ENCODE measurements around the gene GPR156. TPM values are rescaled to one million over a fixed set of nuclear protein-coding genes. Genes with fewer than 3 reads are reported as not detected.

Gene GPR156
- polyA plus RNA-seq, 1 donor from 2014 or later = 0.22 TPM

DNA sequence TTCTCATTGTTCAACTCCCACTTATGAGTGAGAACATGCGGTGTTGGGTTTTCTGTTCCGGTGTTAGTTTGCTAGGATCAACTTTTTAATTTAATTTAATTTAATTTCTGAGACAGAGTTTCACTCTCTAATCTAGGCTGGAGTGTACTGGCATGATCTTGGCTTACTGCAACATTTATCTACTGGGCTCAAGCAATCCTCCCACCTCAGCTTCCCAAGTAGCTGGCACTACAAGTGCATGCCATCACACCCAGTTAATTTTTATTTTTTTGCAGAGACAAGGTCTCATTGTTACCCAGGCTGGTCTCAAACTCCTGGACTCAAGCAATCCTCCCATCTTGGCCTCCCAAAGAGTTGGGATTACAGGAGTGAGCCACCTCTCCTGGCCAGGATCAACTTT, 82.7 kb downstream of the GPR156 start (continued):
- TF ChIP-seq SMC3 (conservative IDR thresholded peaks at IDR 0.05; ENCODE audit: poor library complexity) (no peak), TAF1 (IDR thresholded peaks at IDR 0.05; ENCODE audit: low read depth) (no peak), POLR2AphosphoS5 (IDR thresholded peaks at IDR 0.05) (no peak)

- Histone ChIP-seq H3K9ac (ENCODE audit: low read length) (no peak overlapping the region), H3K4me3 (ENCODE audit: low read length) (no peak overlapping the region), H3K27me3 (ENCODE audit: insufficient read depth, low read depth, low read length) (no peaks in the 10 kb centered on the region), H3K79me2 (replicated peaks; ENCODE audit: insufficient read depth, low read length) (no peaks in the 10 kb centered on the region), H3K27ac (ENCODE audit: low read length) (no peak overlapping the region), H2AFZ (ENCODE audit: low read depth, low read length) (no peak overlapping the region), H3K4me2 (ENCODE audit: low read length) (no peak overlapping the region), H3K9me3 (ENCODE audit: low read length) (no peaks in the 10 kb centered on the region), H3F3A (ENCODE audit: insufficient read depth, low read length, poor library complexity, severe bottlenecking) (no peaks in the 10 kb centered on the region), H3K9me2 (ENCODE audit: insufficient read depth, low read length) (no peaks in the 10 kb centered on the region), H4K20me1 (ENCODE audit: insufficient read depth) (no peaks in the 10 kb centered on the region), H3K36me3 (ENCODE audit: insufficient read depth, low read length) (no peaks in the 10 kb centered on the region)
- TF ChIP-seq TAF1 (IDR thresholded peaks at IDR 0.05; ENCODE audit: low read depth) = no peak
- TF ChIP-seq SMC3 (conservative IDR thresholded peaks at IDR 0.05; ENCODE audit: poor library complexity) = no peak
- TF ChIP-seq MXI1 (conservative IDR thresholded peaks at IDR 0.05; ENCODE audit: poor library complexity, severe bottlenecking) = no peak
- no peak for TF ChIP-seq CTCF (IDR thresholded peaks at IDR 0.05; ENCODE audit: poor library complexity, severe bottlenecking)
- no peak for TF ChIP-seq EP300 (conservative IDR thresholded peaks at IDR 0.05; ENCODE audit: poor library complexity, severe bottlenecking)
- TF ChIP-seq EZH2 (IDR thresholded peaks at IDR 0.05; ENCODE audit: borderline replicate concordance, insufficient read depth, low read length, poor library complexity, severe bottlenecking) = no peak
- no peak for TF ChIP-seq POLR2AphosphoS5 (IDR thresholded peaks at IDR 0.05)
- TF ChIP-seq, protein P1, sequence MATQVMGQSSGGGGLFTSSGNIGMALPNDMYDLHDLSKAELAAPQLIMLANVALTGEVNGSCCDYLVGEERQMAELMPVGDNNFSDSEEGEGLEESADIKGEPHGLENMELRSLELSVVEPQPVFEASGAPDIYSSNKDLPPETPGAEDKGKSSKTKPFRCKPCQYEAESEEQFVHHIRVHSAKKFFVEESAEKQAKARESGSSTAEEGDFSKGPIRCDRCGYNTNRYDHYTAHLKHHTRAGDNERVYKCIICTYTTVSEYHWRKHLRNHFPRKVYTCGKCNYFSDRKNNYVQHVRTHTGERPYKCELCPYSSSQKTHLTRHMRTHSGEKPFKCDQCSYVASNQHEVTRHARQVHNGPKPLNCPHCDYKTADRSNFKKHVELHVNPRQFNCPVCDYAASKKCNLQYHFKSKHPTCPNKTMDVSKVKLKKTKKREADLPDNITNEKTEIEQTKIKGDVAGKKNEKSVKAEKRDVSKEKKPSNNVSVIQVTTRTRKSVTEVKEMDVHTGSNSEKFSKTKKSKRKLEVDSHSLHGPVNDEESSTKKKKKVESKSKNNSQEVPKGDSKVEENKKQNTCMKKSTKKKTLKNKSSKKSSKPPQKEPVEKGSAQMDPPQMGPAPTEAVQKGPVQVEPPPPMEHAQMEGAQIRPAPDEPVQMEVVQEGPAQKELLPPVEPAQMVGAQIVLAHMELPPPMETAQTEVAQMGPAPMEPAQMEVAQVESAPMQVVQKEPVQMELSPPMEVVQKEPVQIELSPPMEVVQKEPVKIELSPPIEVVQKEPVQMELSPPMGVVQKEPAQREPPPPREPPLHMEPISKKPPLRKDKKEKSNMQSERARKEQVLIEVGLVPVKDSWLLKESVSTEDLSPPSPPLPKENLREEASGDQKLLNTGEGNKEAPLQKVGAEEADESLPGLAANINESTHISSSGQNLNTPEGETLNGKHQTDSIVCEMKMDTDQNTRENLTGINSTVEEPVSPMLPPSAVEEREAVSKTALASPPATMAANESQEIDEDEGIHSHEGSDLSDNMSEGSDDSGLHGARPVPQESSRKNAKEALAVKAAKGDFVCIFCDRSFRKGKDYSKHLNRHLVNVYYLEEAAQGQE (IDR thresholded peaks at IDR 0.05; ENCODE audit: borderline replicate concordance) = no peak
- no peak for TF ChIP-seq RAD21 (conservative IDR thresholded peaks at IDR 0.05)
These were observed 84.4 kb downstream of the GPR156 start for GRCh38 chr3:120200493-120201235.

DNA sequence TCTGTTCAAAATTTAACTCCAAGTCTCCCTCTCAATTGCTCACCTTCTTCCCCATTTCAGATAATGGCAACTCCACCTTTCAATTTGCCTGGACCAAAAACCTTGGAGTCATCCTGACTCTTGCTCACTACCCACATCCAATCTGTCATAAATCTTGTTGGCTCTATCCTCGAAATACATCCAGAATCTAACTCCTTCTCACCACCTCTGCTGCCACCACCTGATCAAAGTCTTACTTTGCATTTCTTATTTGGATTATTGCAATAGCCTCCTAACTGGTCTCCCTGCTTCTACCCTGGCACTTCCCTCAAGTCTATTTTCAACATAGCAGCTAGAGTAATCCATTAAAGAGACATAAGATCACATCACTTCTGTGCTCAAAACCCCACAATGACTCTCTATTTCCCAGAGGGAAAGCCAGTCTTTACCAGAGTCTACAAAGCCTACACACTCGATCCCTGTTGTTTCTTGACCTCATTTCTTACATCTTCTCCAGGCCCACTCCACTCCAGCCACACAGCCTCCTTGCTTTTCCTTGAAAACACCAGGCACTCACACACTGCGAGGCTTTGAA, 86.6 kb downstream of the GPR156 start:
- Histone ChIP-seq H3K9ac (ENCODE audit: low read length) (no peak overlapping the region), H3K36me3 (ENCODE audit: insufficient read depth, low read length) (no peaks in the 10 kb centered on the region), H3K9me3 (ENCODE audit: low read length) (no peaks in the 10 kb centered on the region), H3K27ac (ENCODE audit: low read length) (no peak overlapping the region), H3K9me2 (ENCODE audit: insufficient read depth, low read length) (no peaks in the 10 kb centered on the region), H4K20me1 (ENCODE audit: insufficient read depth) (no peaks in the 10 kb centered on the region), H2AFZ (ENCODE audit: low read depth, low read length) (no peak overlapping the region), H3K4me3 (ENCODE audit: low read length) (no peak overlapping the region), H3F3A (ENCODE audit: insufficient read depth, low read length, poor library complexity, severe bottlenecking) (no peaks in the 10 kb centered on the region), H3K79me2 (replicated peaks; ENCODE audit: insufficient read depth, low read length) (no peaks in the 10 kb centered on the region), H3K27me3 (ENCODE audit: insufficient read depth, low read depth, low read length) (no peaks in the 10 kb centered on the region), H3K4me2 (ENCODE audit: low read length) (no peak overlapping the region)
- TF ChIP-seq EZH2 (IDR thresholded peaks at IDR 0.05; ENCODE audit: borderline replicate concordance, insufficient read depth, low read length, poor library complexity, severe bottlenecking) = no peak
- TF ChIP-seq RAD21 (conservative IDR thresholded peaks at IDR 0.05) = peak; percentile 34
- TF ChIP-seq CTCF (IDR thresholded peaks at IDR 0.05; ENCODE audit: poor library complexity, severe bottlenecking) = peak; percentile 41
